ENCODE measurements around the gene CDX1.

The CDX1 gene

GRCh38 chr5:150131461-150131860 is 35.1 kb upstream of the CDX1 start:
- in situ Hi-C loops (cut with HindIII; ENCODE audit: low sequenced_read_pairs), result no loop called here

GRCh38 chr5:150131978-150132694 is 34.4 kb upstream of the CDX1 start:
- in situ Hi-C loops (cut with HindIII; ENCODE audit: low sequenced_read_pairs), result no loop called here

DNA sequence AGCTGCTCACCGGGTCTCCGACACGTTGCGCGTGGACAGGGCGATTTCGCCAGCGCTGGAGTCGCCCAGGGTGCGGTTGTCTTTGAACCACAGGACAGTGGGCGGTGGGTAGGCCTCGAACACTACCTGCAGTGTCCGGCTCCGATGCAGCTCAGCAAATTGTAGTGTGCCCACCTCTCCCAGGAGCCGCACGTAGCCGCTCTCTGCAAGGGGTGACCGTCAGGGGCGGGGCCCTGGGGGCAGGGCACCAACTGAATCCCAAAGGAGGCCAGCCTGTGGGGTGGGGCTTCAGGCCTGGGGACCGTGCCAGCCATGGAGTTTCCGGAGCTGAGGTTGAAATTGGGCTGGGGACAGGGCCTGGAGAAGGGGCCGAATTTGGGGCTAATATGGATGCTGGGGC is 33.8 kb upstream of the CDX1 start:
- in situ Hi-C loops (cut with HindIII; ENCODE audit: low sequenced_read_pairs), result no loop called here

DNA sequence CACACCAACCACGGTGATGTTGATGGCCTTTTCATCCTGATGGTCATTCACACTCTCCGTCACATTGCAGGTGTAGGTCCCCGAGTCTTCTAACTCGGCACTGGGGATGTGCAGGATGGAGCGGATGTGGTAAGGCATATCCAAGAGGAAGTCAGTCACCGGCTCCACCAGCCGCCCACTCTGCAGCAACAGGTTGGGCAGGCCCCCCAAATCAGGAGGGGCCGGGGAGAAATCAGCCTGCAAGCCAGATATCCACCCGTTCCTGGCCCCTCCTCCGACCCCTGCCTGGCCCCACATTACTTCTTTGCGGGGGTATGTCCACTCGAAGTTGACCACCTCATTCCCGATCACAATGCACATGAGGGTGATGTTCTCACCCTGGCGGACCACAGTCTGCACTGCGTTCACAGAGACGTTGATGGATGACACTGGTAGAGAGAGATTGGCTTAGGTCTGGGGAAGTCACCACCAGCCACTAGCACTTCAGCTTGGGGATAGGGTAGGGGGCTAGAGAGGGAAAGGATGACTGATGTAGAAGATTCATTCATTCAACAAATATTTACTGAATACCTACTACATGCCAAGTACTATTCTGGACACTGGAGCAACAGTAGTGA is 32.9 kb upstream of the CDX1 start:
- in situ Hi-C loops (cut with HindIII; ENCODE audit: low sequenced_read_pairs), result no loop called here

DNA sequence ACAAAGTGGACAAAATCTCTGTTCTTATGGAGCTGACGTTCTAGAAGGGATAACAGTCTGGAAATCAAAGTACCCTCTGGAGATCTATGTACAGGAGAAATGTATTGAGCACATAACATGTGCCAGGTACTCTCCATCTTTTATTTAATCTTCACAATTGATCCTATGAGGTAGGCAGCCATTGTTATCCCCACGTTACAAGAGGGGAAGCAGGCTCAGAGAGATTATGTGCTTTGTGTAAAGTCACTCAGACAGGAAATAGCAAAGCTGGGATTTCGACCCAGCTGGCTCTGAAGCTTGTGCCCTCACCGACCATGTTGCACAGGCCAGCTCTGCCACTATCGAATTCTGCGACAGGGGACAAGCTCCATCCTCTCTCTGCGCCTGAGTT is 32.4 kb upstream of the CDX1 start:
- in situ Hi-C loops (cut with HindIII; ENCODE audit: low sequenced_read_pairs), result no loop called here

- in situ Hi-C loops (cut with HindIII; ENCODE audit: low sequenced_read_pairs), result no loop called here
These were observed 30.8 kb upstream of the CDX1 start for GRCh38 chr5:150135557-150136304.

GRCh38 chr5:150136305-150137167 is 30.0 kb upstream of the CDX1 start:
- in situ Hi-C loops (cut with HindIII; ENCODE audit: low sequenced_read_pairs), result no loop called here

DNA sequence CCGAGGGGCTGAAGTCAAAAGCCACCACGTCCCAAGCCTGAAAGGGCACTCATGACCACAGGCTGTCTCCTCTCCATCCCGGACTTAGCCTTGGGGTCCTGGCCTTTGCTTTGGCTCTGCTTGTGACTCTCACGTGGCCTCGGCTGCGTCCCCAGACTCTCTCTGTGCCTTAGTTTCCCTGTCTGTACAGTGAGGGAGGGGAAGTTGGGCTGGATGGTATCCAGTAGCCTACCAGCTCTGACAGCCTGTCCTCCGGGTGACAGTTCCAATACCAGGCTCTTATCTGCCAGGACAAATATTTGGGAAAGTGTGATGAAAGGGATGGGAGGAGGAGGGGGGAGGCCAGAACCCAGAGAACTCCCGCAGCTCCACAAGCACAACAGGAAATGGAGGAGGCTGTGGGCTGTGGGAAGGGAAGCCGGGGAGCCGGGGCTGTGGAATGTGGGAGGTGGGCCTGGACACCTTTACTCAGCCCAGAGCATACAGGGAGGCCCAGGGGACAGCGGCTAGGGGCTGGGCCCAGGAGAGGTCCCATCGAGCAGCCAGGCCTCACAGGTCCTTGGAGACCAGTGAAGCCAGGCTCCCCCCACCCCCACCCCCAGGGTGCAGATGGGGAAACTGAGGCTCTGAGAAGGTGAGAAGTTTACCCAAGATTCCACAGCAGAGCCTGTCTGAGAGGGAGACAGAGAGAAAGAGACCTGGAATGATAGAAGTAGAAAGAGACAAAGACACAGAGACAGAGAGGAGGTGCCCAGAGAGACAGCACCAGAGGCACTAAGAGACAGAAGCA is 29.2 kb upstream of the CDX1 start:
- in situ Hi-C loops (cut with HindIII; ENCODE audit: low sequenced_read_pairs), result no loop called here

- in situ Hi-C loops (cut with HindIII; ENCODE audit: low sequenced_read_pairs), result no loop called here
These were observed 28.6 kb upstream of the CDX1 start for GRCh38 chr5:150137997-150138396.

- in situ Hi-C loops (cut with HindIII; ENCODE audit: low sequenced_read_pairs), result no loop called here
These were observed 27.9 kb upstream of the CDX1 start for GRCh38 chr5:150138551-150139265.

DNA sequence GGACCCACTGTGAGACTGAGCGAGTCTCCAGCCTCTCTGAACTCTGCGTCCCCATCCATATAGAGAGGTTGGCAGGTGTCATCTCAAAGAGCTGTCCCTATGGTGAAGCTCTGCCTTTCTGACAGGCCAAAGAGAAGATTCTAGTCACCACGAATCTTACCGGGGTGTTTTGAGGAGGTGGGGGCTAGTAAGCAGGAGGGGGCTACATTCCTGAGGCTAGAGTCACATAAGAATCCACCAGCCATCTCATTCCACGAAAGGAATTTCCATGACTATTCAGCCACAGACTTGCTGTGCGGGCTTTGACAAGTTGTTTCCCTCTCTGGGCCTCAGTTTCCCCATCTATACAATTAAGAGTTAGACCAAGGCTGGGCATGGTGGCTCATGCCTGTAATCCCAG is 27.2 kb upstream of the CDX1 start:
- in situ Hi-C loops (cut with HindIII; ENCODE audit: low sequenced_read_pairs), result no loop called here

DNA sequence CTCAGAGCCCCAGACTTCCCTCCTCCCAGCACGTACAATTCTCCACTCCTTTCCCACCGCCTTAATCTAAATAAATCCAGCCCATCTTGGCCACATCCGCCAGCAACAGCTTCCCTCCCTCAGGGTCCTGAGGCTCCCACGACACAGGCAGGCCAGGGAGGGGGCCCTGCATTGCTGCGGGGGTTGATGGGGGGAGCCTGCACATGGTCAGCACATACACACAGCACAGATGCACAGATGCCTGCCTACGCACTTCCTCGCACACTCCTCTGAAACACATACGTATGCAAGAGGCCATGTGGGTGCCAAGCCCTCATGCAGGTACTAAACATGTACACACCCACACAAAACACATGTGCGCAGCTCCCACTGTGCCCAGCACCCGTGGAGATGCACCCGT is 25.7 kb upstream of the CDX1 start:
- in situ Hi-C loops (cut with HindIII; ENCODE audit: low sequenced_read_pairs), result no loop called here

DNA sequence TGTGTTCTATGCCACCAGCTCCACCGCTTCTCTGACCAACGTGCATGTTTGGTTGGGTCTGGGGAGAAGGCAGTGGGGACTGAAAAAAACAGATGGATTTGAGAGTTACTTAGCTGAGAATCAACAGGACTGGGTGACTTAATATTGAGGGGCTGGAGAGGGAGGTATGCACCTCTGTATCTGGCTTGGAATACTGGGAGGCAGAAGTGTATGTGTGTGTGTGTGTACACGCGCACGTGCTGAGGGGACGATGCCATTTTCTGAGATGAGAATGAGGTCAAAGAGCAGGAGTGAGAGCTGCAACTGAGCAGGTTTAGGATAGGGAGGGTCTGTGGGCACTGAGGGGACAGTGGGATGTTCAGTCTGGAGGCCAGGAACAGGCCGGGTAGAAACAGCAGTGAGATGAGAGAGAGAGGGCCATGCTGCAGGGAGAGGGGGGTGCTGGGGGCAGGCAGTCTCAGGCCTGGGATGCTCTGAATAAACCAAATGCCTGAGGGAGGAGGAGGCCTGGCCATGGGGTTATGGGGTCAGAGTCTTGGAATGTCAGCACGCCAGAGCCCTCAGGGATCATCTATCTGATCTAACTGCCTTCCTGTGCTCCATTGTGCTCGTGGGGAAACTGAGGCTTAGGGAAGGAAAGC is 24.9 kb upstream of the CDX1 start:
- in situ Hi-C loops (cut with HindIII; ENCODE audit: low sequenced_read_pairs), result no loop called here

DNA sequence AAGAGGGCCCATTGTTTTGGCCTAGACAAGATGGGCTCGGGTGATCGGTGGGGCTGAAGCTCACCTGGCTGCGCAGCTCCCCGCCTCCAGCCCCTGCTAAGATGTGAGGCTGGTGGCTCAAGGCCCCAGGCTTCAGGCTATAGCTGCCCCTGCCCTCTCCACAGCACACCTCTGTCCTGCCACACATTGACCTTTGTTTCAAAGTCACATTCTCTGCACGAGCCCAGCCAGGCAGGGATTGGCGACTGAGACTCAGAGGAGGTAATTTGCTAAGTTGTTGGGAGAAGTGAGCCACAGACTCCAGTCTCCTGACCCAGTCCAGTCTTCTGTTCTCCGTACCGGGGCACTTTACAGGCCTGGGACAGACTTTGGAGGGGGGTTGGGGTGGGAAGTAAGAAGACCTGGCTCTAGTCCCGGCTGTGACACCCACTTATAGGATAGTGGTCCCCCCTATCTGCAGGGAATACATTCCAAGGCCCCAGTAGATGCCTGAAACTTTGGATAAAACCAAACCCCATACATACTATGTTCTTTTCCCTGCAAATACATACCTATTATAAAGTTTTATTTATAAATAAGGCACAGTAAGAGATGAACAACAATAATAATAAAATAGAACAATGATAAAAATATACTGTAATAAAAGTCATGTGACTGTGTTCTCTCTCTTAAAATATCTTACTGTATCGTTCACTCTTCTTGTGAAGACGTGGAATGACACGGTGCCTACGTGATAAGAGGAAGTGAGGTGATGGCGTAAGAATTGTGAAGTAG is 24.2 kb upstream of the CDX1 start:
- in situ Hi-C loops (cut with HindIII; ENCODE audit: low sequenced_read_pairs), result no loop called here

DNA sequence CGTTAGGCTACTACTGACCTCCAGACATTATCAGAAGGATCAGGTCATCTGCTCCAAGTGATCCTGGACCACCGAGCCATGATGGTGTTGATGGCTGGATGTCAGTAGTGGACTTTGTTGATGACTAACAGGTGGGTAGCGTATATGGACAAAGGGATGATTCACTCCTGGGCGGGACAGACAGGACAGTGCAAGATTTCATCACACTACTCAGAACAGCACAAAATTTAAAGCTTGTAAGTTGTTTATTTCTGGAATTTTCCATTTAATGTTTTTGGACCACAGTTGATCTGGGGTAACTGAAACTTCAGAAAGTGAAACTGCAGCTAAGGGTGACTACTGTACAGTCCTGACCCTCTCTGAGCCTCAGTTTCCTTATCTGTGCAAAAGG is 23.6 kb upstream of the CDX1 start:
- in situ Hi-C loops (cut with HindIII; ENCODE audit: low sequenced_read_pairs), result no loop called here

GRCh38 chr5:150143350-150144245 is 23.0 kb upstream of the CDX1 start:
- in situ Hi-C loops (cut with HindIII; ENCODE audit: low sequenced_read_pairs), result no loop called here

GRCh38 chr5:150144246-150144801 is 22.3 kb upstream of the CDX1 start:
- in situ Hi-C loops (cut with HindIII; ENCODE audit: low sequenced_read_pairs), result no loop called here
